Stimulated activated CD4-positive, alpha-beta T cell treated with anti-CD3 and anti-CD28 coated beads, Interleukin-15, amount 100 ng/mL, for 24 hours (primary cell): Measurements from ENCODE around the gene SGF29.
"Not testable (repeated sequence)": the region's sequence is repeated elsewhere in the genome, so short reads cannot be mapped to it uniquely, and the experiment has no call there.

Source experiments
- DNase-seq: peaks from one replicate; pipeline ENCODE4 v3.0.0-alpha.2; 2020

The SGF29 gene

DNA sequence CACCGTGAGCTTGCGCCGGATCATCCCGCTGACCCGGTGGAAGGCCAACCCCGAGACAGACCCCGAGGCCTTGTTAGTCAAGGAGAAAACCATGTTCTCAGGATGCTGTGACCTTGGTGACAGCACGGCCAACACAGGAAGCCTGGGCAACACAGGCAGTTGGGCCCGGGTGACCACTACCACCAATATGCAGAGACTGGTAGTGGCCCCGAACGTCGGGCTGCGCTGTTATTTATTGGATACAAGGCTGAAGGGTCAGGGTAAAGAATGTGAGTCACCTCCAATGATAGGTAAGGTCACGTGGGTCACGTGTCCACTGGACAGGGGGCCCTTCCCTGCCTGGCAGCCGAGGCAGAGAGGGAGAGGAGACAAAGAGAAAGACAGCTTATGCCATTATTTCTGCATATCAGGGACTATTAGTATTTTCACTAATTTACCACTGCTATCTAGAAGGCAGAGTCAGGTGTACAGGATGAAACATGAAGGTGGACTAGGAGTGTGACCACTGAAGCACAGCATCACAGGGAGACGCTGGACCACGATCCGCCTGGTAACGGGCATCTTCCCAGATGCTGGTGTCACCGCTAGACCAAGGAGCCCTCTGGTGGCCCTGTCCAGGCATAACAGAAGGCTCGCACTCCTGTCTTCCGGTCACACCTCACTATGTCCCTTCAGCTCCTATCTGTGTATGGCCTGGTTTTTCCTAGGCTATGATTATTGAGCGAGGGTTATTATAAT, 61.9 kb downstream of the SGF29 start:
- peak; percentile 41 for DNase-seq

GRCh38 chr16:28616224-28616577, 62.5 kb downstream of the SGF29 start:
- not testable (repeated sequence) for DNase-seq

GRCh38 chr16:28616636-28617035, 62.9 kb downstream of the SGF29 start:
- no peak for DNase-seq

DNA sequence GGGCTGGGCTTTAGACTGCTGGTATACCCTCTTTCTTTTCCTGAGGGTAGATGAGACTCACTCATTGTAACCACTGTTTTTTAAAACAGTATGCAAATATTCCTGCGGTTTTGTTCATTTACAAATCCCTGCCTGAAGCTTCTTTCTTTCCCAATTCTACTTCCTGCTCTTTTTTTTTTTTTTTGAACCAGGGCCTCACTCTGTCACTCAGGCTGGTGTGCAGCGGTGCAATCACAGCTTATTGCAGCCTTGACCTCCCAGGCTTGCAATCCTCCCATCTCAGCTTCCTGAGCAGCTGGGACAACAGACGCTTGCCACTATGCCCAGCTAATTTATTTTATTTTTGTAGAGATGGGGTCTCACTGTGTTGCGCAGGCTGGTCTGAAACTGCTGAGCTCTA, 64.2 kb downstream of the SGF29 start:
- no peak for DNase-seq

GRCh38 chr16:28620316-28620715, 66.6 kb downstream of the SGF29 start:
- not testable (repeated sequence) for DNase-seq

- no peak for DNase-seq
Measured at GRCh38 chr16:28621481-28622155, 67.9 kb downstream of the SGF29 start.

GRCh38 chr16:28622532-28623171, 68.9 kb downstream of the SGF29 start:
- peak; percentile 16 for DNase-seq

DNA sequence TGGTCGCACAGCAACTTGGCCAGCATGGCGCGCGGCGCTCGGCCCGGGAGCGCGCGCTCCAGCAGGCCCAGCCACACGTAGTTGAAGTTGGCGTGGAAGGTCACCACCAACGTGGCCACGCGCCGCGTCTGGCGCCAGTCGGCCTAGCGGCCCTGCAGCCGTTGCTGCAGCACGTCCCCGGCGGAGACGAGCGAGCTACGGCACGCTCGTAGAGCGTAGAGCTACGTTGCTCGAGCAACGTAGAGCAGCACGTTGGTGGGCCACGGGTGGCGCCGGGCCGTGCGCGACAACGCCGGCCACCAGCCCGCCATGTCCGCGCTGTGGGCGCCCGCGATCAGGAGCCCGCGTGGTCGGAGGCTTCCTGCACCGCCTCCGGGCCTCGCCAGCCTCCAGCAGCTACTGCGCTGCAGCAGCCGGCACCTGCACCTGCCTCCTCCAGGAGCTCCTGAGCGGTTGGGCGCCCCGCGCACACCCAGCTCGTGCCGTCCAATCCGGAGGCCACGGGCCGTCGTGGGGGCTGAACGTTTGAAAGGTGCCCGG, 69.5 kb downstream of the SGF29 start:
- peak; percentile 86 for DNase-seq

DNA sequence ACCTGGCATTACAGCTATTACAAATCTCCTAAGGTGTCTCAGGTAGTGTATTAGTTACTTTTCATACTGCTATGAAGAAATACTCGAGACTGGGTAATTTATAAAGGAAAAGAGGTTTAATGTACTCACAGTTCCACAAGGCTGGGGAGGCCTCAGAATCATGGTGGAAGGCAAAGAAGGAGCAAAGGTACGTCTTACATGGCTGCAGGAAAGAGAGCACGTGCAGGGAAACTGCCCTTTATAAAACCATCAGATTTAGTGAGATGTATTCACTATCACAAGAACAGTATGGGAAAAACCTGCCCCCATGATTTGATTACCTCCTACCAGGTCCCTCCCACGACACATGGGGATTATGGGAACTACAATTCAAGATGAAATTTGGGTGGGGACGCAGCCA, 77.2 kb downstream of the SGF29 start:
- DNase-seq: not testable (repeated sequence)

DNA sequence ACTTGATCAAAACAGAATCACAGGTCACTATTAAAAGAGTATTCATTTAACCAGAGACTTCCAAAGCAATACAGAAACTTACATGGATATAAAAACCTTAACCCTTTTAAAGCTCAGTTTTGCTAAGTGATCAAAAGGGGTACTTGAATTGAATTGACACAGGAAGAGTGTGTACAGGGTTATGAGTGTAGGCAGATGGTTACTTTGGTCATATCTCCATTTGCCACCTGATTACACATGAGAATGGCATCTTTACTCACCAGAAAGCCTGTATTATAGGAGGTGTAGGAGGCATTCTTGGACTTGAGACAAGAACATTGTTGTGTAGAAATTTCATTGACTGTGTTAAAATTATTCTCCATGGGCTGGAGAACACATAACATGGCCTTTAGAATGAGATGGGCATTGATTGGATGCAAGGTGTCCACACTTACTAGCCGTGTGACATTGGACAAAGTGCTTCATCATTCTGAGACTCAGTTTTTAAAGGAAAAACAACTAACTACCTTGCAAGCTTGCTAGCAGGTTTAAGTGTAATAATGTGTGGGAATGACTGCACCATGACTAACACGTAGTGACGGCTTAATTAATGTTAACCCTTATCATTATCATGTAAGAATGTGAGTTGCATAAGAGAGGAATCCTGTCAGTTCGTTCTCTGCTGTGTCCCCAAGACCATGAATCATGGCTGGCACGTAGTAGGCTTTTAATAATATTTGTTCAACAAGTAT, 82.5 kb downstream of the SGF29 start:
- DNase-seq: not testable (repeated sequence)

- DNase-seq: not testable (repeated sequence)
Measured at GRCh38 chr16:28637765-28638164, 84.0 kb downstream of the SGF29 start, which contains the start of gene NPIPB8. Gene NPIPB8 (plus strand): TSS chr16:28638065. CDS start chr16:28638361, 296 bp downstream.

DNA sequence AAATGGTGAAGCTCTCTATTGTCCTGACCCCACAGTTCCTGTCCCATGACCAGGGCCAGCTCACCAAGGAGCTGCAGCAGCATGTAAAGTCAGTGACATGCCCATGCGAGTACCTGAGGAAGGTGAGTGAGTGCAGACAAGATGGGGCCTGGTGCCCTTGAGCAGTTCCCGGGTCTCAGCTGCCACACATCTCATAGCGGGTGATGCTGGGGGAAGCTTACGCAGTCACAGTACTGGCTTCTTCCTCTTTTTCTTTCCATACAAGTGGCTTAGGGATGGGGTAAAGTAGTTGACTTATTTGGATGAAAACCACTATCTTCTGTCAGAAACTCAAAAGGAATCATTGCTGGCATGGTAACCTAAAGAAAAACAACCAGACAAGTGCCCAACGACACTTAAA, 84.6 kb downstream of the SGF29 start:
- not testable (repeated sequence) for DNase-seq

DNA sequence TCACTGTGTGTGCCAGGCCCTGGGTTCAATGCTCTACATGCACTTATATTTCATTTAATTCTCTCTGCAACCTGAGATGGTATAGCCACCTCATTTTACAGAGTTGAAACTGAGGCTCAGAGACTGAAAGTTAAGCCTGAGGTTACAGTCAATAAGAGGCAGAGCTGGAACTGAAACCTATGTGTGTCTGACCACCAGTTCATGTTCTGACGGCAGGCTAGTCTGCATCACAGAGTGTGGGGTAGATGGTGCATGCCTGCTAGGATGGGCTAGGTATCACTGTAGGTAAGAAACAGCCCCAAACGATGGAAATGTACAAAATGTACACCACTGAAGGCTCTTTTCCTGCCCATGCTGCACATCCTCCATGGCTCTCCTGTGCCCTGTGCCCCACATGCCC, 86.2 kb downstream of the SGF29 start:
- DNase-seq: not testable (repeated sequence)
